Sigmoid colon (tissue), 4 donors: ENCODE data around the gene NCKAP5.

Experiments
- CTCF ChIP-seq, 4 experiments: fragments of 450-650 bp in 3 of 4; fragments of 200-600 bp in 1 of 4; IDR thresholded peaks; one replicate each; pipeline ENCODE4 v1.5.1; 2016 to 2019; ENCODE audit warnings: antibody characterized with exemption in 4 of 4, mild to moderate bottlenecking in 3 of 4, moderate library complexity in 2 of 4
- EP300 ChIP-seq, 4 donors: sonication (generic); formaldehyde crosslinking; IDR thresholded peaks; one replicate each; pipeline ENCODE4 v1.6.1; 2017; ENCODE audit warnings: antibody characterized with exemption in 4 of 4
- POLR2A ChIP-seq, 2 donors: fragments of 450-650 bp; IDR thresholded peaks; one replicate each; pipeline ENCODE4 v1.6.1; 2016; ENCODE audit warnings: antibody characterized with exemption in 2 of 2, mild to moderate bottlenecking in 2 of 2, moderate library complexity in 2 of 2
- POLR2AphosphoS5 ChIP-seq, 4 donors: sonication (generic); formaldehyde crosslinking; IDR thresholded peaks; one replicate each; pipeline ENCODE4 v1.6.1; 2017; ENCODE audit warnings: antibody characterized with exemption in 4 of 4

GRCh38 chr2:133342286-133343017 lies 225.8 kb downstream of the NCKAP5 start:
- TF ChIP-seq CTCF (IDR thresholded peaks at IDR 0.05) (no peak), EP300 (IDR thresholded peaks at IDR 0.05) (no peak), POLR2A (IDR thresholded peaks at IDR 0.05) (no peak), POLR2AphosphoS5 (IDR thresholded peaks at IDR 0.05) (no peak)
